ENCODE measurements around the gene ADGRB3.

DNA sequence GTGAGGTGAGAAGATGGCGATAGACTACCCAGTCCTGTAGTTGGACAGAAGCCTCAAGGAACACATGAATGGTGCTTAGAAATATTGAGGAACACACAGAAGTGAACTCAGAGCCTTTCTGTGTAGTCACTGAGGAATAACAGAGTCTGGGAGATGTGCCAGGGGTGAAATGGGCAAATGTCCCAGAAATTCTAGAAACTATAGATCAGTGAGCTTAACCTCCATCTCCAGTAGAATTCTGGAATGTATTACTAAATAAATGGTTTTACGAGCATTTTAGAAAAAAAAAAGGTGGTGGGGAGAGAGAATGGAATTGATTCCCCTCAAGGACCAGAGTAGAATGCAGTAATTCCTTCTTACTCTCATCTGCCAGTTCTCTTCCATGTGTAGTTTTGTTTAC, 781.7 kb downstream of the ADGRB3 start:
- TF ChIP-seq, protein P1, sequence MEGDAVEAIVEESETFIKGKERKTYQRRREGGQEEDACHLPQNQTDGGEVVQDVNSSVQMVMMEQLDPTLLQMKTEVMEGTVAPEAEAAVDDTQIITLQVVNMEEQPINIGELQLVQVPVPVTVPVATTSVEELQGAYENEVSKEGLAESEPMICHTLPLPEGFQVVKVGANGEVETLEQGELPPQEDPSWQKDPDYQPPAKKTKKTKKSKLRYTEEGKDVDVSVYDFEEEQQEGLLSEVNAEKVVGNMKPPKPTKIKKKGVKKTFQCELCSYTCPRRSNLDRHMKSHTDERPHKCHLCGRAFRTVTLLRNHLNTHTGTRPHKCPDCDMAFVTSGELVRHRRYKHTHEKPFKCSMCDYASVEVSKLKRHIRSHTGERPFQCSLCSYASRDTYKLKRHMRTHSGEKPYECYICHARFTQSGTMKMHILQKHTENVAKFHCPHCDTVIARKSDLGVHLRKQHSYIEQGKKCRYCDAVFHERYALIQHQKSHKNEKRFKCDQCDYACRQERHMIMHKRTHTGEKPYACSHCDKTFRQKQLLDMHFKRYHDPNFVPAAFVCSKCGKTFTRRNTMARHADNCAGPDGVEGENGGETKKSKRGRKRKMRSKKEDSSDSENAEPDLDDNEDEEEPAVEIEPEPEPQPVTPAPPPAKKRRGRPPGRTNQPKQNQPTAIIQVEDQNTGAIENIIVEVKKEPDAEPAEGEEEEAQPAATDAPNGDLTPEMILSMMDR (conservative IDR thresholded peaks at IDR 0.05; ENCODE audit: low read length), result no peak
- TF ChIP-seq EZH2phosphoT487 (IDR thresholded peaks at IDR 0.05; ENCODE audit: borderline replicate concordance, low read depth, low read length), result no peak

All from OCI-LY7 (cell line).